HEK293 (cell line): ENCODE results near the gene HNF1A.

Experiments used
- ZBTB20 ChIP-seq: fragments of 450-650 bp; formaldehyde crosslinking; IDR thresholded peaks from 2 replicates; pipeline ENCODE4 v1.5.1; 2016; ENCODE audit warnings: missing biosample characterization, missing genetic modification characterization
- ZFP69B ChIP-seq: fragments of 450-650 bp; formaldehyde crosslinking; IDR thresholded peaks from 2 replicates; pipeline ENCODE4 v1.5.1; 2016; ENCODE audit warnings: missing biosample characterization, missing genetic modification characterization
- ZNF610 ChIP-seq: fragments of 450-650 bp; formaldehyde crosslinking; IDR thresholded peaks from 2 replicates; pipeline ENCODE4 v1.5.1; 2016; ENCODE audit warnings: missing biosample characterization, missing genetic modification characterization, borderline replicate concordance
- TF ChIP-seq, protein P1 (sequence below): fragments of 450-650 bp; formaldehyde crosslinking; IDR thresholded peaks from 2 replicates; pipeline ENCODE4 v1.5.1; 2016; ENCODE audit warnings: missing biosample characterization, missing genetic modification characterization, low read depth
- TF ChIP-seq, protein P2 (sequence below): fragments of 450-650 bp; formaldehyde crosslinking; IDR thresholded peaks from 2 replicates; pipeline ENCODE4 v1.5.1; 2016; ENCODE audit warnings: missing biosample characterization, missing genetic modification characterization

DNA sequence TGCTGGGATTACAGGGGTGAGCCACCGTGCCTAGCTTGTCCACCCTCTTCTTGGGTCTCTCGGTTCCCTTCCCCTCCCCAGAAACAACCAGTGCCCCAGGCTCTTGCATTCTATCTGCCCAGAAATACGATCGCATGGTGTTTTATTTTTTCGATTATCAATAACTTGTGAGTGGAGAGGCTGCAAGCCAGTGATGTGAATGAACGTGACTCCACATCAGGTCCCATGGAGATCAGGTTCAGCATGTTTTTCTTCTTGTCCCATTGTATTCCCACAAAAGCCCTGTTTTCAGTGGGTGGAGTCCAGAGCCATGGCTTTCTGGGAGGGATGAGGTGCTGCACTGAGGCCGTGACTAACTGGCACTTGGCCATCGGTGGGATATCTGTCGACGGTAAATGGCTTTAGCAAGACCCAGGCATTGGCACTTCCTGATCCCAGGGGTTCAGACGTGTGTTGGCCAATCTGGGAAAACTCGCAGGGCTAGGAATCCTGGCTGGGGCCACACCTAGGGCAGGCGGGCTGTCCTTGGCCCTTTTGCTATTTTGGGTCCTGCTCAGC lies 12.7 kb upstream of the HNF1A start:
- TF ChIP-seq ZFP69B (tag by site-specific recombination), result no peak
- TF ChIP-seq, protein P1, sequence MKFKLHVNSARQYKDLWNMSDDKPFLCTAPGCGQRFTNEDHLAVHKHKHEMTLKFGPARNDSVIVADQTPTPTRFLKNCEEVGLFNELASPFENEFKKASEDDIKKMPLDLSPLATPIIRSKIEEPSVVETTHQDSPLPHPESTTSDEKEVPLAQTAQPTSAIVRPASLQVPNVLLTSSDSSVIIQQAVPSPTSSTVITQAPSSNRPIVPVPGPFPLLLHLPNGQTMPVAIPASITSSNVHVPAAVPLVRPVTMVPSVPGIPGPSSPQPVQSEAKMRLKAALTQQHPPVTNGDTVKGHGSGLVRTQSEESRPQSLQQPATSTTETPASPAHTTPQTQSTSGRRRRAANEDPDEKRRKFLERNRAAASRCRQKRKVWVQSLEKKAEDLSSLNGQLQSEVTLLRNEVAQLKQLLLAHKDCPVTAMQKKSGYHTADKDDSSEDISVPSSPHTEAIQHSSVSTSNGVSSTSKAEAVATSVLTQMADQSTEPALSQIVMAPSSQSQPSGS (tag by site-specific recombination), result no peak
- TF ChIP-seq, protein P2, sequence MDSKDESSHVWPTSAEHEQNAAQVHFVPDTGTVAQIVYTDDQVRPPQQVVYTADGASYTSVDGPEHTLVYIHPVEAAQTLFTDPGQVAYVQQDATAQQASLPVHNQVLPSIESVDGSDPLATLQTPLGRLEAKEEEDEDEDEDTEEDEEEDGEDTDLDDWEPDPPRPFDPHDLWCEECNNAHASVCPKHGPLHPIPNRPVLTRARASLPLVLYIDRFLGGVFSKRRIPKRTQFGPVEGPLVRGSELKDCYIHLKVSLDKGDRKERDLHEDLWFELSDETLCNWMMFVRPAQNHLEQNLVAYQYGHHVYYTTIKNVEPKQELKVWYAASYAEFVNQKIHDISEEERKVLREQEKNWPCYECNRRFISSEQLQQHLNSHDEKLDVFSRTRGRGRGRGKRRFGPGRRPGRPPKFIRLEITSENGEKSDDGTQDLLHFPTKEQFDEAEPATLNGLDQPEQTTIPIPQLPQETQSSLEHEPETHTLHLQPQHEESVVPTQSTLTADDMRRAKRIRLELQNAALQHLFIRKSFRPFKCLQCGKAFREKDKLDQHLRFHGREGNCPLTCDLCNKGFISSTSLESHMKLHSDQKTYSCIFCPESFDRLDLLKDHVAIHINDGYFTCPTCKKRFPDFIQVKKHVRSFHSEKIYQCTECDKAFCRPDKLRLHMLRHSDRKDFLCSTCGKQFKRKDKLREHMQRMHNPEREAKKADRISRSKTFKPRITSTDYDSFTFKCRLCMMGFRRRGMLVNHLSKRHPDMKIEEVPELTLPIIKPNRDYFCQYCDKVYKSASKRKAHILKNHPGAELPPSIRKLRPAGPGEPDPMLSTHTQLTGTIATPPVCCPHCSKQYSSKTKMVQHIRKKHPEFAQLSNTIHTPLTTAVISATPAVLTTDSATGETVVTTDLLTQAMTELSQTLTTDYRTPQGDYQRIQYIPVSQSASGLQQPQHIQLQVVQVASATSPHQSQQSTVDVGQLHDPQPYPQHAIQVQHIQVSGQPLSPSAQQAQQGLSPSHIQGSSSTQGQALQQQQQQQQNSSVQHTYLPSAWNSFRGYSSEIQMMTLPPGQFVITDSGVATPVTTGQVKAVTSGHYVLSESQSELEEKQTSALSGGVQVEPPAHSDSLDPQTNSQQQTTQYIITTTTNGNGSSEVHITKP (tag by site-specific recombination), result no peak
- no peak for TF ChIP-seq ZNF610 (tag by site-specific recombination)
- TF ChIP-seq ZBTB20, result no peak
